GM18520 (cell line): ENCODE results near the gene CBX5.
A peak's percentile ranks its signal among the peaks of the same experiment; 100 is the strongest.
"Not testable (repeated sequence)": the region's sequence is repeated elsewhere in the genome, so short reads cannot be mapped to it uniquely, and the experiment has no call there.

ENCODE experiments used
- ATAC-seq: cut with Tn5 transposase; IDR thresholded peaks from one replicate; pipeline ENCODE4 v1.9.1; 2021; ENCODE audit not compliant: unreplicated experiment

Gene CBX5

GRCh38 chr12:54272214-54272613, 7.7 kb downstream of the CBX5 start:
- ATAC-seq = no peak

- ATAC-seq = no peak
Measured at GRCh38 chr12:54270345-54270744, 9.6 kb downstream of the CBX5 start.

- ATAC-seq = no peak
Measured at GRCh38 chr12:54266852-54267251, 13.1 kb downstream of the CBX5 start.

- no peak for ATAC-seq
Measured at GRCh38 chr12:54265364-54265812, 14.5 kb downstream of the CBX5 start.

GRCh38 chr12:54262403-54262925, 17.5 kb downstream of the CBX5 start:
- no peak for ATAC-seq

GRCh38 chr12:54261815-54262402, 18.0 kb downstream of the CBX5 start:
- ATAC-seq = no peak

GRCh38 chr12:54259194-54260011, 20.5 kb downstream of the CBX5 start:
- no peak for ATAC-seq

- ATAC-seq = no peak
Measured at GRCh38 chr12:54258201-54258681, 21.7 kb downstream of the CBX5 start.

GRCh38 chr12:54257332-54257731, 22.6 kb downstream of the CBX5 start:
- no peak for ATAC-seq

- ATAC-seq = no peak
Measured at GRCh38 chr12:54253240-54253639, 26.7 kb downstream of the CBX5 start.

GRCh38 chr12:54251667-54252284, 28.1 kb downstream of the CBX5 start:
- ATAC-seq = no peak

- ATAC-seq = no peak
Measured at GRCh38 chr12:54249489-54249888, 30.4 kb downstream of the CBX5 start.

GRCh38 chr12:54246011-54246641, 33.8 kb downstream of the CBX5 start:
- no peak for ATAC-seq

GRCh38 chr12:54240971-54241588, 38.8 kb downstream of the CBX5 start:
- peak; percentile 58 for ATAC-seq

GRCh38 chr12:54240129-54240528, 39.8 kb downstream of the CBX5 start:
- no peak for ATAC-seq

GRCh38 chr12:54239620-54240019, 40.3 kb downstream of the CBX5 start:
- no peak for ATAC-seq

- ATAC-seq = no peak
Measured at GRCh38 chr12:54238531-54238930, 41.4 kb downstream of the CBX5 start.

- no peak for ATAC-seq
Measured at GRCh38 chr12:54232790-54233189, 47.1 kb downstream of the CBX5 start.

- ATAC-seq = not testable (repeated sequence)
Measured at GRCh38 chr12:54231269-54231668, 48.7 kb downstream of the CBX5 start.

GRCh38 chr12:54230555-54230954, 49.4 kb downstream of the CBX5 start:
- no peak for ATAC-seq
